Amniotic stem cell (primary cell): ENCODE measurements around the gene POMT2.

Experiments
- DNase-seq: peaks from one replicate; lab custom pipeline; 2025; lab: John Stamatoyannopoulos, UW

The POMT2 gene

DNA sequence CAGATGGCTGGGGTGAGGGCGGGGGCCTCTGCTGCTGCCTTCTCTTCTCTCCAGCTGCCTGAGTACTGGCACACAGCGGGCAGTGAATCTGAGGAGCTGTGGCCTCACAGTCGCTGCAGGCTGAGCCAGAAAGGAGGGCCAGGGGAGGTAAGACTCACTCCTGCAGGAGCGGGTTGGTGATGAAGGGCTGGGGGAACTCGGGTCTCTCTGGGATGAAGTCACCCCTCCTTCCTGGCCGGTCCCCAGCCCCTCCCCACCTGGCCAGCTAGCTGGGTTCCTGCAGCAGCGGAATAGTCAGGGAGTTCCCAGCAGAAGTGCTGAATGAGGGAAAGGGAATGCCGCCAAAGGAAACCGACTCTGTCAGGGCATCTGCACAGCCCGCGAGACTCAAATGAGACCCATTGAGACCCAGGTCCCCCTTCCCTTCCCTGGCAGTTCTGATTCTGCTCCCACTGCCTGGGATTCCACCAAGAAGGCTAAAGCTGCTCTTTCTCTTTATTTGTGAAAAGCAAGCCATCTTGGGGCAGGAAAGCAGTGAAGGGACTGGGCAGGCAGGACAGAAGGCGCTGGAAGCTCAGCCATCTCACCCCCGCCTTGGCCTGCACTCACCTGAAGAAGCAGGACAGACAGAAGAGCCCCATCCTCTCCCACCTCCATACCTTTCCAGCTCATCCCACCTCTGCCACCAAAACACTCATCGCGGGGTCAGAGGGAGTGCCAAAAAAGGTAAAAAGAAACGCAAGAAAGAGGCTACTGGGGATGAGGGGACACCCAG is 54.9 kb downstream of the POMT2 start:
- no peak for DNase-seq

GRCh38 chr14:77265187-77265515 is 55.5 kb downstream of the POMT2 start:
- DNase-seq, result no peak

DNA sequence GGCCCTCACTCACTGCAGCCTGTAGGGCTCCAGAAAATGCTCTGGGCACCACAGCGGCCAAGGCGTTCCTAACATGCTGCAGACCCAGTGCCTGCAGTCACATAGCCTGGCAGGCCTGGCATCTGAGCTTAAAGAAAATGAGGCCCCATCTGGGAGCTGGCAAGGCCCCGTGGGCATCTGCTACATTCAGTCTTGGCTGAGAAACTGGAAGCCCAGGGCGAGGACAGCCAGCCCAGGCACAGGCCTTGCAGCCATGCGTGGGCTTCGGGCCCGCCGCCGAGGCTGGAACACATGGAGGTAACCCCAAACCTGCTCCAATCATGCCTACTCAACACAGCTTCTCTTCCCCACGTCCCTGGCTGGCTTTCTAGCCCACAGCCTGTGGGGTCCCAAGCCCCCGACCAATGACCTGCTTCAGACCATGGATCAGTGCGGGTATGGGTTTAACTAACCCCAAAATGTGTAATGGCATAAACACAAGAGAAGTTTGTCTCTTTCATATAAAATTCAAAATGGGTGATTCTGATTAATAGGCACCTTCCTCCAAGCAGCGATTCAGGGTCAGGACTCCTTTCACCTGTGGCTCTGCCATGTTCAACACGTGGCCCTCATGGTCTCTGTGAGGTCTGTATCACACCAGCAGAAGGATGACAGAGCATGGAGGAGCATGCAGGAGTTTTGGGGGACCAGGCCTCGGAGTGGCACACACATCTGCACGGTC is 56.1 kb downstream of the POMT2 start:
- DNase-seq, result no peak

- DNase-seq, result no peak
These were observed 60.1 kb downstream of the POMT2 start for GRCh38 chr14:77260631-77261030.

GRCh38 chr14:77260199-77260598 is 60.5 kb downstream of the POMT2 start:
- DNase-seq, result no peak

DNA sequence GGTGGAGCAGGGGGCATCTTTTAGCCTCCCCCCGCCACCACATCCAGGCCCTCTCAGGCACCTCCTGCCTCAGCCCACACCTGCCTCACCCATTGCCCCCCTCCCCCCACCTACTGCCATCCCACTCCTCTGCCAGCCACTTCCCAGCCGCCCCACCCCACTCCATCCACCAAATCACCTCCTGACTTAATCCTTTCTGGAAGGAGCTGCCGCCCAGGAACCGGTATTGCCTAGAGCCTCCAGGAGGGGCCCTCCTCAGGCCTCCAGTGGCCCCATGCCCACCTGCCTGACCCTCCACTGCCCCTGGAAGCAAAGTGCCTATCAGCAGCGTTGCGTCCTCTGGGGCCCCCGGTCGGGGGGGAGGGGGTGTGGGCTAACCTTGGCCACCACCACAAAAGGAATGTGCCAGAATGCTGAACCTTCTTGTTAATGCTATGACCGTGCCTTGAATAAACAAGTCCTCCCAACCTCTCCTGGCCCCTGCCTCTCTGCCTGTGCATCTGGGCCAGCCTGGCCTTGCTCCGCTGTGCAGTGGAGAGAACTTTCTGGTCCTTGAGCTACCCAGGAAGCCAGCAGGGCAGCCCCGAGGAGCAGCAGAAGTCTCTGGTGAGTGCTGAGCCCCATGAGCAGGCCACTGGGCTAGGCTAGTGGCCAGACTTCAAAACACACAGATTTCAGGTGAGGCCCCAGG is 61.5 kb downstream of the POMT2 start:
- no peak for DNase-seq

- DNase-seq, result no peak
These were observed 62.1 kb downstream of the POMT2 start for GRCh38 chr14:77258566-77258965.

GRCh38 chr14:77257700-77258099 is 63.0 kb downstream of the POMT2 start:
- DNase-seq, result no peak

DNA sequence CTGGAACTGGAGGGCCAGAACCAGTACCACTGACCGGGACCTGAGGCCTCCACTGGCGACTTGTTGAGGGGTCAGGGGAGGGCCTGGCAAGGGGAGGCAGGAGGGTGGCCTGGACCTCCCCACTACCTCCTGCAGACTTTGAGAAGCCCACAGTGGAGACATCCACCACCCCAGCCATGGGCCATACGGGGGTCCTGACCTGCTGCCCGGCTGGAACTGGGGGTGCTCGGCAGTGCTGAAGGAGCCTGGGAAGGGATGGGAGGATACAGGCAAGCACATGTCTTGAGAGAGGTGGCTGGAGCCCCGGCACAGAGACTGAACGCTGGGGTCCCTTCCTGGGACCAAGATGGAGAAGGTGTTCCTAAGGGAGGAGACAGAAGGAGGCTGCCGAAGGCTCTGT is 64.0 kb downstream of the POMT2 start:
- no peak for DNase-seq

DNA sequence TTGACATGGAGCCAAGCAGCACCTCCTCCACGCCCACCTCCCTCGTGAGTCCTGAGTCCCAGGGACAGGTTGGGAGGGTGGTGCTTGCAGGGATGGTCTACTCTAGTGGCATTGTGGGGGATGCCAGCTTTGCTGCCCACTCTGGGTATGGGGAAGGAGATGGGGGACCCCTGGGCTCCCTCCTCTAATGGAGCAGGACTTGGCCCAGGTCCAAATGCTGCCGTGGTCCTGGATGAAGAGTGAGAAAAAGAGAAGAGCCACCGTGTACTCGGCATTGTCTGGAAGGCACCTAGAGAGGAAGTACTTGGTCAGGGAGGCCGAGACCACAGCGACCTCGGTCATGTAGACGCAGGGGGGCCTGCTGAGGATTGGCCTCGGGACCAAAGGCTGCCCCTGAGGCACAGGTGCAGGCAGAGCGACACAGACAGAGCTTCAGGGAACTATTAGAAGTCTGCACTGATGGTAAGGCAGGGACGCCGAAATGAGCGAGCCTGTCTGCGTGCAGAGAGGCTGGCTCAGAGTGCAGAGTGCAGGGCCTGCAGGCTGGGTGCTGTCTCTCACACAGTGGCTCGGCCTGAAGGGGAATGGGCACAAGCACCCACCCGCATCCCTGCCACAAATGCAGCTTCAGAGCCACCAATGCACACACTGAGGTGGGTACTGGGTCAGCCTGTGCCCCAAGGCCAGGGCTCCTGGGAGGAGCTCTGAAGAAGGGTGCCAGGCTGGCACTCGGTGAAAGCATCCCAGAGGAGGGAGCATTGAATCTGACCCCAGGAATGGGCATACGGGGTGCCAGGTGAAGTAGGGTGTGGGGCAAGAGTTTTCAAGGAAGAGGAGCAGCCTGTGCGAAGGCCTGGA is 67.1 kb downstream of the POMT2 start:
- DNase-seq, result no peak

DNA sequence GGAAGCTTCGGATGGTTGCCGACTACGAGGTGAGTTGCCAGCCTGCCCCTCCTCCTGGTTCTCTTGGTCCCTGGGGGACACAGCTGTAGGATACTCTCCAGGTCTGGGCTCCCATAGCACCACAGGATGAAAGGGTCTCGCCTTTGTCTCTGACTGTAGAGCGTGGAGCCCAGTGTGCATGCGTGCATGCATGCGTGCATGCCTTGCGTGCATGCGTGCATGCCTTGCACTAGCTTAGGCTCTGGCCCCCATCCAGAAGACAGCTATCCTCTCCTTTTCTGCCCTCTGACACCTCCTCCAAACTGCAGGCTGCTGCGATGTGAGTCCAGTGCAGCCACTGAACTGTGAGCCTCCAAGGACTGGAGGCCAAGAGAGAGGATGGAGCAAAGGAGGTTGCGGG is 68.8 kb downstream of the POMT2 start:
- DNase-seq, result no peak

- no peak for DNase-seq
These were observed 69.8 kb downstream of the POMT2 start for GRCh38 chr14:77250927-77251326.

GRCh38 chr14:77249286-77249685 is 71.4 kb downstream of the POMT2 start:
- DNase-seq, result no peak

- no peak for DNase-seq
These were observed 72.0 kb downstream of the POMT2 start for GRCh38 chr14:77248666-77249065.

DNA sequence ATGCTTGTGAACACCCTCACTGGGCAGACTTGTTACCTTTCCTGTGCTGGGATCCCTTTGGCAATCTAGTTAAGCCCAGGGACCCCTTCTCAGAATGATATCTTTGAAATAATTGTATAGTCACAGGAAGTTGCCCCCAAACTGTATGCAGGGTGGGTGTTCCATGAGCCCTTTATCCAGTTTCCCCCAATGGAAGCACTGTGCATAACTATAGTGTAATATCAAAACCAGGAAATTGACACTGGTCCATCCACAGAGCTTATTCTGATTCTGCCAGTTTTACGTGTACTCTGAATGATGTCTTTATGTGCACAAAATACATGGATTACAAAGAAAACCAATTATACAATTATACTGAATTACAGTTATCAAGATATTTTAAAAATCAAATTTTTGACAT is 73.9 kb downstream of the POMT2 start:
- DNase-seq, result no peak

- DNase-seq, result no peak
These were observed 74.9 kb downstream of the POMT2 start for GRCh38 chr14:77245820-77246219.

- no peak for DNase-seq
These were observed 76.8 kb downstream of the POMT2 start for GRCh38 chr14:77243853-77244252.

DNA sequence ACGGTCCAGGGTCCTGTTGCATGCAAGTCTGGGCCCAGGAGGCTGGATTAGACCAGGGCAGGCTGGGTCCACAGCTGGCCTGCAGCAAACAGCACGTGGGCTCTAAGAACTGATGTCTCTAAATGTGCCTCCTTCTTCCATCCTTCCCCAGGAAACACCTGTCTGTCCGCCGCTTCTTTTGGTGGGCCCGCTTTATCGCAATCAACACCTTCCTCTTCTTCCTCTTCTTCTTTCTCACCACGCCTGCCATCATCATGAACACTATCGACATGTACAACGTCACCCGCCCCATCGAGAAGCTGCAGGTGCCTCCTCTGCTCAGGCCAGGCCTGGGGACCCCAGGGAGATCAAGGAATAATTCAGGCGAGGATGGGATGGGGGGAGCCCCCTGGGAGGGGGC is 77.9 kb downstream of the POMT2 start:
- no peak for DNase-seq

GRCh38 chr14:77241955-77242354 is 78.7 kb downstream of the POMT2 start:
- DNase-seq, result no peak

DNA sequence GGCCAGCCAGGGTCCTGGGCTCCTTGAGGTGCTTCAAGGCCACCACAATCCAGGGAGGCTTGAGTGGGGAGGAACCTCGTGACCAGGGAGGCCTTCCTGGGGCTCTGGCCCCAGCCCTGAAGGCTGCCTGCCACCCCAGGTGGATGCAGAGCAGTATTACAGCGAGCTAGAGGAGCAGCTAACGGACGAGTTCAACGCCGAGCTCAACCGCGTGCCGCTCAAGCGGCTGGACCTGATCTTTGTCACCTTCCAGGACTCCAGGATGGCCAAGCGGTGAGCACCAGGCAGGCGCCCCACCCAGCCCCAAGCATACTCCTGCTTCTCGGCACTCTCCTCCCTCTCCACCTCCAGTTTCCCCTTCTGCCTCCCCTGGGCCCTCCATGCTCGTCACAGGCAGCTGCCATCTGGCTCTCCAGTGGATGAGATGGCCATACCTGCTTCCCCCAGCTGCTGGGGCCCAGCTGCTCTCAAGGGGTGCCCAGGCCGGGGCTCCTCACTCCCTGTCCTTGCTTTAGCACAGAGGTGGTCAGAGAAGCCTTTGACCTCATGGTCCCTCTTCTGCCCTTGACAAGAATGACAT is 80.3 kb downstream of the POMT2 start:
- DNase-seq, result no peak

- DNase-seq, result no peak
These were observed 81.3 kb downstream of the POMT2 start for GRCh38 chr14:77239412-77239811.

DNA sequence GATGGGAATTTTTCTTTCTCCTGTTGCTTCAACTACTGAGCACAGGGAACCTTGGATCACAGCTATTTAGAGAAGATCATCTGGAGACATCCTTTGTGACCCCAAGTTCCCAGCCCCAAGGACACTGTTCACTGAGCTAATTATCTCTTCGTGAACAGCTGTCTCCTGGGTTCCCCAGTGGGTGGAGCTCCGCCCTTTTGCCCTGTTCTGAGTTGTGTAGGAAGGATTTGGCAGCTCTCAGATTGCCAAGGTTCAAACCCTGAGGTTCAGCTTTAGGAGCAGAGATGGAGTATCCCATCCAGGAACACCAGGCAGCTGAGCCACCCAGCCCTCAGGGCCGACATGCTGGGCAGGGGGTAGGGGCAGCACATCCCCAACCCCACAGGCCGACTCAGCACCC is 81.7 kb downstream of the POMT2 start:
- no peak for DNase-seq
